Mucosa of gallbladder (tissue), 1 donor: ENCODE data around the gene SEMA7A. TPM values are rescaled to one million over a fixed set of nuclear protein-coding genes. Genes with fewer than 3 reads are reported as not detected.
"Not testable (repeated sequence)": the region's sequence is repeated elsewhere in the genome, so short reads cannot be mapped to it uniquely, and the experiment has no call there.

Source experiments
- DNase-seq: peaks from one replicate; pipeline ENCODE4 v3.0.0-alpha.2; 2020; ENCODE audit warnings: low spot score
- total RNA-seq: library from RNA; stranded (reverse); gene quantifications from one replicate; pipeline ENCODE4 v1.2.1, GENCODE V29; 2021
- donor health status: DM: no; HTN: no; CAD: no.

The SEMA7A gene
- total RNA-seq, 1 donor from 2014 or later, result 3.2 TPM

DNA sequence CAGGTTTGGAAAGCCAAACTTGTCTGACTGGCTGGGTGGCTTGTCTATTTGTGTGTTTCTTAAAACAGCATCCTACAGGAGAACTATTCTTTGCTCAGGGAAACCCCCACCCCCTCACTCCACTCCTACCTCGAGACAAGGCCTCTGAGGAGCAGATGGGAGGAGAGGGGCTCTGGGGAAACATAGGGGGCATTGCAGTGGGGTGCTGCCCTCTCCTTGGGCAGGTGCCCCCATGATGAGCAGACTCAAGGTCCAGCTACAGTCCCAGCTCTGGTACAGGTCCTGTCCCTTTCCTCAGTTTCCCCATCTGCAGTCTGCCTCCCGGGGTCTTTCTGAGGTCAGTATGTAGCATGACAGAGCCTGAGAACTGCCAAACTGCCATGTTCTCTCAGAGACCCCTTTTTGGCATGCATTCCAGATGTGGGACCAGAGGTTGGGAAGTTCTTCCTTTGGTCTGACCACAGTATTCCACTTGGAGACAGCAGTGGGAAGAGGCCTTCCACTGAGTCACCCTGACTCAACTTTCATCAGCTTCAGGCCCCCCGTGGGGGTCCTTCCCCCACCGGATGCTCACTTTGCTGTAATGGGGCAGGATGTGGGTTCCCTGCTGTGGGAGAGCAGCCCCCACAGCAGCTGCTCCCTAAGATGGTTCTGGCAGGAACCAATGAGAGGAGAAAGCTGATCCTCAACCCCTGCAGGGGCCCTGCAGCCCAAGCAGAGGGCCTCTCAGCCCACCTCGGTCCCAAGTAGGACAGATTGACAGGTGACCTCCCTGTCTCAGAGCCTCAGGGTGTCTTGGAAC lies 34.0 kb downstream of the SEMA7A start:
- no peak for DNase-seq

DNA sequence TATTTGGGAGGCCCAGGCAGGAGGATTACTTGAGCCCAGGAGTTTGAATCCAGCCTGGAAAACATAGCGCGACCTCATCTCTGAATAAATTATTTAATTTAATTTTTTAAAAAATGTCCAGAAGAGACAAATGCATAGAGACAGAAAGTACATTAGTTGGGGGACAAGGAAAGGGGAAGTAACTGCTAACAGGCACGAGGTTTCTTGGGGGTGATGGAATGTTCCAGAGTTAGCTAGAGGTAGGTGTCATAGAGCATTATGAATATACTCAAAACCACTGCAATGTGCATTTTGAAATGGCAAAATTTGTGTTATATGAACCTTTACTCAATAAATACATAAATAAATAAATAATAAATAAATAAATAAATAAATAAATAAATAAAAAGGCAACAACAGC lies 34.7 kb downstream of the SEMA7A start:
- DNase-seq, result no peak

DNA sequence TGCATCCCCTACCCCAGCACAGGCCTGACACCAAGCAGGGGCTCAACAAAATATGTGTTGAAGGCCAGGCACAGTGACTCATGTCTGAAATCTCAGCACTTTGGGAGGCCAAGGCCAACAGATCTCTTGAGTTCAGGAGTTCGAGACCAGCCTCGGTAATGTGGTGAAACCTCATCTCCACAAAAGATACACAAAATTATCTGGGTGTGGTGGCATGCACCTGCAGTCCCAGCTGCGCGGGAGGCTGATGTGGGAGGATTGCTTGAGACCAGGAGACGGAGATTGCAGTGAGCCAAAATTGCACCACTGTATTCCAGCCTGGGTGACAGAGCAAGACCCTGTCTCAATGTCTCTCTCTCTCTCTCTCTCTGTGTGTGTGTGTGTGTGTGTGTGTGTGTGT lies 35.6 kb downstream of the SEMA7A start:
- DNase-seq, result no peak

DNA sequence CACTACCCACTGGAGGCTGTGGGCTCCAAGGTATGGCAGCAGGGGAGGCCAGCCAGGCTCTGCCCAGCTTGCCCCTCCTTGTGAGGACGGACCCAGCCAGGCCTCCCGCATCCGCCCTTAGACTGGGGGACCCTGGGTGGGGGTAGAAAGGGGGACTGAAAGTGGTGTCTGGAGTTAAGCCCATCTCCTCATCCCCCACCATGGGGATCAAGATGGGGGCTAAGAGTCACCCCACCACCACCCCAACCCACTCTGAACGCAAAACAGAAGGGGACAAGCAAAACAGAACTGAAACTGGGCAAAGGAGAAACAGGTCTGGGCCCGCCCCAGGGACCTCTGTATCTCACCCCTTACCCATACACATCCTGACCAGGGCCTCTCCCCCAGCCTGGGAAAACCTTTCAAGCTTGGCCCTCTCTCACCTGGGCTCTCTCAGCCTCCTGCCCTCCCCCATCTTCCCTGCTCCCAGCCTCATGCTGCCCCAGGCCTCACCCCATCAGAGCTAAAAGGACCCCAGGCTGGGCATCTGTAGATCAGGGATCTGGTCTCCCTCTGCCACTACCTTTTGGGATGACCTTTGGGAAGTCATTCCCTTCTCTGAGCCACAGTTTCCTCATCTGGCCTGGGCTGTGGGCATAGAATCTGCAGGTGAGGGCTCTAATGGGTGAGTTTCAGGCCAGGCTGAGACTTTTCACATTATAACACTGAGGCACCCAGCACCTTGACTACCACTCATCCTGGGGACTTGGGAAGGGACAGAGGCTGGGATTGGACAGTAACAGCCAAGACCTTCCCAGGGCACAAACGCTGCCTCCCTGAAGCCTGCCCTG lies 36.3 kb downstream of the SEMA7A start:
- DNase-seq, result no peak

DNA sequence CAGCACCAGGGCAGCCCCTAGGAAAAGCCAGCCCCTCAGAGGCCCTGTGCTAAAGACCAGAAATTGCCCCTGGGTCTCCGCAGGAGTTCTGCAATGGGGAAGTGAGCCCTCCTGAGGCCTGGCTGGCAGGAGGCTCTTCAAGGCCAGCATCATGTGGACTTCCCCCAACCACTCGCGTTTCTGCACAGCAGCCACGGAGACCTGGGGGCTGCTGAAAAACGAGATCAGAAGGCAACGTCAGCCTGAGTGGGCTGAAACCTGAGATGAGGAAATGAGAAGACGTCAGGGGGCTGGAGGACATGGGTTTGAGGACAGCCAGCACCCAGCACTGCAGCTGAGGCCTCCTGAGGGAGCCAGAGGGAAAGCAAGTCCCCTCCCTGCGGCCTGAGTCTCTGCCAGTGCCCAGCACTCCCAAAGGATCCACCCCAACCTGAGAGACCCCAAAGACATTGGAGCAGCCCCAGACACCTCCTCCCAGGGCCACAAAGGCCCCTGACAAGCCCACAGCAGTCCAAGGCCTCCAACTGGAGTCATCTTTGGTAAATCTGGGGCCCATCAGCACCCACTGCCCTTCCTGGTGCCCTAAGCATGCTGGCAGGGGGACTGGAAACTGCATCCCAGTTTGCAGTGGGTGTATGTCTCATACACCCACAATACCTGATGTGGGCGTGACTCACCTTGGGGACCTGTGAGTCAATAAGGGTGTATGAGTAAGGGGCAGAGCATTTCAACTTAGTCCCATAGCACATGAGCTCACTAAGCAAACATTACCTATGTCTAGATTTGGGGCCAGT lies 37.1 kb downstream of the SEMA7A start:
- DNase-seq, result no peak

DNA sequence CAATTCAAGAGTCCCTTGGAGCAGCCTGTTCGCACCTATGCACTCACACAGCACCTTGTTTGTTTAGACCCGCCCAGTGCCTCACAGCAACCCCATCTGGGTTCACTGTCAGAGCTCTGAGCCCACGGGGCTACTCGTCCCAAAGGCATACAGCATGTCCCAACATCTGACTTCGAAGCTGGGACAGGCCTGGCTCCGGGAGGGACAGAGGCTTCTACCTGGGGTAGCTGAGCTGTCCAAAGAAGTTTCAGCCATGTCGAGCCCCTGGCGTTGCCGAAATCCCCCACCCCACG lies 37.7 kb downstream of the SEMA7A start:
- DNase-seq, result no peak

DNA sequence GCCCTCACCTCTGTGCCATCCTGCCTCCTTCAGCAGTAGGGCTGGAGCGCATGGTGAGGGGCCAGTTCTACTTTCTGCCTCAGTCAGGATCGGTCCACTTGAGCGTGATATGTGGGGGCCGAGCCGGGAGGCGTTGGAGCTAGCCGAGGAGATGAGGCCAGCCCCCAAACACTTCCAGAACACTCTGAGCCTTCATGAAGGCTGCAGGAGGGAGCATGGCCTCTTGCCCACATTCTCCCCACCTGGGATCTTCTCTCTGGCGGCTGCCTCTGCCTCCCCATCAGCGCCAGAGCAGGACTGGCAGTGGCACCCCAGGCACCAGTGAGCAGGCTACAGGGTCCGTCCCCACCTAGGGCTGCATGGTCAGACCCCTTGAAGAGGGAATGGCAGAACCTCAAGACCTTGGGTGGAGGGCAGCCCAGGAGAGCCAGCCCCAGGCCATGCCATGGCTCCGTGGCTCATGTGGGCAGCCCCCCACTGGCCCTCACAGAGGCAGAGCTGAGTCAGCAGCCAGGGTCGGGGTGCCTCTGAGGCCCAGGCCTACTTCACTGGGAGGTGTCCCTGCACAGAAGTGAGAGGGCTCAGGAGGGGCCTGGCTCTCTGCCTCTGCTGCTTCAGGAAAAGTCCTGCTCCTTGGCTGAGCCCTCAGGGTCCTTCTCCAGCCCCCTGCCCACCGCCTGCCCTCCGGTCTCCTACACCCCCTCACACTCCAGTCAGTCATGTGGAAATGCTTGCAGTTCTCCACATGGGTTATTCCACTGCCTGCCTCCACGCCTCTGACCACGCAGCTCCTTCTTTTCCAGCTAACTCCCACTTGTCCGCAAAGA lies 38.2 kb downstream of the SEMA7A start:
- DNase-seq, result no peak

DNA sequence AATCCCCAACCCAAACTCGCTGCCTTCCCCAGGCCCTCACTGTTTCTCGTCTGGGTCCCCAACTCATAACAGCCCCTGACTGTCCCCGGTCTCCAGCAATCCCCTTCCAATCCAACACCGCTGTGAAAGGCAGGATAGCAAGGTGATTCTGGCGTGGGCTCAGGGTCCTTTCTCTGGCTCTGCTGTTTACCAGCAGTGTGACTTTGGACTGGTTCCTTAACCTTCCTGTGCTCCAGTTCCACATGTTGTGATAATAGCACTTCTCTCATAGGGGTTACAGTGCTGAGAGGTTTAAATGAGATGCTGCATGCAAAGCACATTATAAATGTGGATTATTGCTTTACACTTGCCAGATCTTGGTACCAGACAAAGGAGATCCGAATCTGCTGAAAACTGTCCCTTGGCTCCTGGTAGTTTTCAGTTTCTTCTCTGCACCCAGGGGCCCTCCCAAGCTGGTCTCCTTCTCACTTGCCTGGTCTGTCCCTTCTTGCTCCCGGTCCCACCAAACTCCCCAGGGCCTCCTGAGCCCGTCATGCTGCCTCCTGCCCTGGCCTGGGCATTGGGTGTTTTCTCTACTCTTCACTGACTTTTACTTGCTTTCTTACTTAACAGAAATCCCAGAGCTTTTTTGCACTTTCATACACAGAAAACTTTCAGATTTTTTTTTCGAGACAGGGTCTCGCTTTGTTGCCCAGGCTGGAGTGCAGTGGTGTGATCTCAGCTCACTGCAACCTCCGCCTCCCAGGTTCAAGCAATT lies 39.5 kb downstream of the SEMA7A start:
- DNase-seq, result no peak

DNA sequence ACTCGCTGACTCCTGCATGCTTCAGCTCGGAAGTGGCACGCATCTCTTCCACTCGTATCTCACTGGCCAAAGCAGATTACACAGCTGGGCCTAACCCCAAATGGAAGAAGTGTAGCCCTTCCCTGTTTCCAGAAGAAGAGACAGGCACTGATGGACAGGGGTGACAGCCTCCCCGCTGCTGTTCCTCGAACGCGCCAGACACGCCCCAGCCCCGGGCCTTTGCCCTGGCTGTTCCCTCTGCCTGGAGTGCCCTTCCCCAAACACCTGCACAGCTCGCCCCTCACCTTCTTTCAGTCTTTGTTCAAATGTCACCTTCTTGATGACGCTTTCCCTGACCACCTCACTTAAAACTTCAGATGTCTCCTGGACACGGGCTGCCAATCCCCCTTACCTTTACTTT lies 40.3 kb downstream of the SEMA7A start:
- no peak for DNase-seq

DNA sequence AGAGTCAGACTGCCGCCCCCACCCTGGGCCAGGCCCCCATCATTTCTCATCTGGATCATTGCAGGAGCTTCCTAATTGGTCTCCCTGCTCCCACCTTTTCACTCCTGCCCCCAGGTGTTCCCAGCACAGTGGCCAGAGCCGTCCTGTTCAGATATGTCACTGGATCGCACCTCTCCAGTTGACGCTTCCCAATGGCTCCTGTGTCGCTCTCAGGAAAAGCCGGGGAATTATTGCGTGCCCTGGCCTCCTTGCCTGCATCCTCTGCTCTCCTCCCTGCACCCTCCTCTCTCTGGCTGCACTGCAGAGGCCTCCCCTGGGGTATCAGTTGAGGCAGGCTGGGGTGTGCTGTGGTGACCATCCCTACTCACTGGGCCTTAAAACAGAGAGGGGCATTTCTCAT lies 40.9 kb downstream of the SEMA7A start:
- no peak for DNase-seq

DNA sequence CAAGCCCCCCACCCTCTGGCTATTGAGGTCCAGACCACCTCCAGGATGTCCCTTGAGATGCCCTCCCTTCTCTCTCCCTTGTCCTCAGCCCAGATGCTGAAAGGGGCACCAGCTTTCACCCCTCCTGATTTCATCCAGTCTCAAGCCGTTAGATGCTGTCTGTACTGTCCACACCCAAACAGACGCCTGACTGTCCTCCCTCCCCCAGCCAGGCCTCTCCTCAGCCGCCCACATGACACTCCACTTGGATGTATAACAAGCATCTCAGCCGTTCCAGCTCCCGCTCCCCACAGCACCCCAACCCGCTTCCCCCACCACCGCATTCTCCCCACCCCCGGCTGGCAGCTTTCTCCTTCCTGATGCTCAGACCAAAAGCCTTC lies 41.3 kb downstream of the SEMA7A start:
- DNase-seq, result no peak

DNA sequence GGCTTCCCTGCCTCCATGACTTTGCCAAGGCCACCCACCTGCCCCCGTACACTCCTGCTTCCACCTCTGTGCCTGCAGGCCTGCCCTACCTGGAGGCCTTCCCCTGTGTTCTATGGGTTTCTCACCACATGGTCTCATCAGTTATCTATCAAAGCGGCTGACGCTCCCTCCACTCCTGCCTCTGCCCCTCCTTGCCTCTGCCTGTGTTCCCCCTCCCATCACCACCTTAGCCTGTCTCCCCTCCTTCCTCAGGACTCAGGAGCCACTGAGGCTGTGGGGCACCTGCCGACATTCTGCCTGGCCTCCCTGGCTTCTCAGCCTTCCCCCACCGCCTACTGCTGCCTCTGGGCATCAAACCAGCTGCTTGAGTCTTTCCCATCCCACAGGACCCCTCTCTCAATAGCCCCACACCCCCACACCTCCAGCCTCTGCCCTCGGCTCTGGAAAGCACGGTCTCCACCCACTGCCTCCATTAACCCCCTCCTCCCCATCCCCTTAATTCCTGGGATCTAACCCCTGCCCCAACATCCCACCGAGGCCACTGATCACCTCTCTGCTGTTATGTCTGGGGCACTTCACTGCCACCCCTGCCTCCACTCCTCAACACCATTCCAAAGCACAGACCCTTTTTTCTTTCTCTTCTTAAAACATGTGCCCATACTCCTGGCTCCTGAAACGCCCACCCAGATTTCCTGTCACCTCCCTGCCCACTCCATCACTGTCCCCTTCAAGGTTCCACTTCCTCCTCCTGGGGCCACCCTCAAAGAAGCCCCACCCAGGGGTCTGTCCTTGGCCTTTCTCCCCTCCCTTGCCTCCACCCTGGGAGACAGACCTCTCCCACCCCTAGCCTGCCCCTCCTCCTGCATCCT lies 41.9 kb downstream of the SEMA7A start:
- no peak for DNase-seq

DNA sequence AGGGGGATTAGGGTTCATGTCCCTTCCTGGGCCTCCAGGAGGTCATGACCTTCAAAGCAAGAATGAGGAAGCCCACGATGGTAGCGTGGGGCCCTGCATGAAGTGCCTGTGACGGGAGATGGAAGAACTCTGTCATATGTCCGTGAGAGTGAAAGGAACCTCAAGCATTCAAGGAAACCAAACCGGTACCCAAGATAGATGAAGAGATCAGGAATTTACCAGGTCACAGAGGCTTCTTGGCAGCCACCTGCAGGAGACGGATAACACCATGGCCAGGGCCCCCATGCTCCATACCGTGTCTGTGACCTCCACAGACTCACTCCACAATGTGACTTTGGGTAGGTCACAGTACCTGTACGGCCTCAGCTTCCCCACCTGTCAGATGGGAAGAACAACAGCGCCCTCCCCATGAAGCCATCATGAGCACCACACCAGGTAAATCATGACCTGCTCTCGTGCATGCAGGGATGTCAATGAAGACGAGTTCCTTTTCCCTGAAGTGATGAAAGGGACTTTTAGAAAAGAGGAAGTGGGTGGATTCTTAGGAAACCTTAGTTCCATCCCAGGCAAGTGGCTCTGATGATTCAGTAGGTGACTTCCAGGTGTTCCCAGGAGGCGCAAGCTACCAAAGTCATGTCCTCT lies 43.0 kb downstream of the SEMA7A start:
- no peak for DNase-seq

DNA sequence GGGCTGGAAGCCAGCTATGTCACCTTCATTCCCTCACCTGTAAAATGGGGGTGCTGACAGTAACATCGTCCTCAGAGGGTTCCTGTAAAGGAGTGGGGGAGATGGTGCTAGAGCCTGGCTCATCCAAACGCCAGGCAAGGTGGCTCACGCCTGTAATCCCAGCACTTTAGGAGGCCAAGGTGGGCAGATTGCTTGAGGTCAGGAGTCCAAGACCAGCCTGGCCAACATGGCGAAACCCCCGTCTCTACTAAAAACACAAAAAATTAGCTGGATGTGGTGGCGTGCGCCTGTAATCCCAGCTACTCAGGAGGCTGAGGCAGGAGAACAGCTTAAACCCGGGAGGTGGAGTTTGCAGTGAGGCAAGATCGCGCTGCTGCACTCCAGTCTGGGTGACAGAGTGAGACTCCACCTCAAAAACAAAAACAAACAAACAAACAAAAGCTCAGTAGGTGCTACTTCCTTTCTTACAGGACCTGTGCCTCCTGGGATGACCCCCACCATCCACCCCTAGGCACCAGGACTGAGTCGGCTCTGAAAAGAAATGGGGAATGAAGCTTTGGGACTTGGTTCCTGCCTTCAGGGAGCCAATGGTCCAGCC lies 43.6 kb downstream of the SEMA7A start:
- not testable (repeated sequence) for DNase-seq

DNA sequence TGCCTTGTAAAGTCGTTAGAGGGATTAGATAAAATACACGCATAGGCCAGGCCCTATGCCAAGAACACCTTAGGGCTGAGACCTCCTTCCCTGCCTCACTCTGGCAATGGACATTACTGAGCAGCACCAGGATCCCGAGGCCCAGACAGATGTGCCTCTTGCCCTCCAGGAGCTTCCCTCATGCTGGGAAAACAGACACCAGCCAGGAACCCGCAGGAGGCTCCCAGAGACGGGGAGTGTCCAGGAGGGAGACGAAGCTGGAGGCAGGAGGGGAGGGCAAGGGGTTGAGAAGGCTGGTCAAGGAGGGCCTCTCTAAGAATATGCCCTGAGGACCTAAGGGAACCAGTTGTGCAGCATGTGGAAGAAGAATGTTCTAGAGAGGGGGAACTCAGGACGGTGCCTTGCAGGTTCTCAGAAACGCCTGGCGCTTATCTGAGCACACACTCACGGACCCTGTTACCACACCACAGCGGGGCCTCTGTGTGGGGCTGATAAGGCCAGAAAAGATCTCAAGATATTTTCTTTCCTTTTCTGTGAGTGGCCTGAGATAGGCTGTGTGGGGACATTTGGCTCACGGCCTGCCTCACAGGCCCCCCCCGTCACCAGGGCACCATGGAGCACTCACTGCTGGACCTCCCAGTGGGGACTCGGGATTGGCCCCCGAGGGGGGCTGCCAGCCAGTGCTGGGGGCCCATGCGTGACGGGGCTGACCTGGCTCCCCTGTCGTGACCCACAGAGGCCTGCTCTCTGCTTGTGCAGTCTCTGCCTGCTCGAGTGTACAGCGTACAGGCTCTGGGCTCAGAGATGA lies 44.3 kb downstream of the SEMA7A start:
- DNase-seq, result no peak

DNA sequence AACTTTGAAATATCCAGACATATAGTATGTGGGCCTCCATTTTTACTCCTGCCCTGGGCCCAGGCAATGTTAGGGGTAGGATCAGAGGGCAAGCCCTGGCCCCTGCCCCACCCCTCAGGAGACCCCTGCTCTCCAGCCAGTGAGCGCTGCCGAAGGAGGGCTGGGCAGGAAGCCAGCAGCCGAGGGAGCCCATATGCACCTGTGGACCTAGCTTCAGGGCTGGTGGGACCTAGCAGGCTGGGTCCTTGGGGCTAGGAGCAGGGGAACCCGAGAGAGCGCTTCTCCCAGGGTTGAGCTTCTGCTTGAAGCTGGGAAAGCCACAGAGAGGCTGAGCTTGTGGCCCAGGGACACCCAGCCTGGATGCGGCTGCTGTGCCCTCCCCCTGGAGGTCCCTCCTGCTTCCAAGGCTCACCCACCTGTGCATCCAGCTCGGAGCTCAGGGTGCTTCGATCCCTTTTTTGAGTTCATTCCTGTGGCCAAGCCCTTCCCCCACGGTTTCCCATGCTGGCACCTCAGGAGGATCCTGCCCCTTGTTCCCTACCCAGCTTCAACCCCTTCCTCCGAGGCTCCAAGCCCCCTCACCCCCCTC lies 45.3 kb downstream of the SEMA7A start:
- DNase-seq, result no peak

DNA sequence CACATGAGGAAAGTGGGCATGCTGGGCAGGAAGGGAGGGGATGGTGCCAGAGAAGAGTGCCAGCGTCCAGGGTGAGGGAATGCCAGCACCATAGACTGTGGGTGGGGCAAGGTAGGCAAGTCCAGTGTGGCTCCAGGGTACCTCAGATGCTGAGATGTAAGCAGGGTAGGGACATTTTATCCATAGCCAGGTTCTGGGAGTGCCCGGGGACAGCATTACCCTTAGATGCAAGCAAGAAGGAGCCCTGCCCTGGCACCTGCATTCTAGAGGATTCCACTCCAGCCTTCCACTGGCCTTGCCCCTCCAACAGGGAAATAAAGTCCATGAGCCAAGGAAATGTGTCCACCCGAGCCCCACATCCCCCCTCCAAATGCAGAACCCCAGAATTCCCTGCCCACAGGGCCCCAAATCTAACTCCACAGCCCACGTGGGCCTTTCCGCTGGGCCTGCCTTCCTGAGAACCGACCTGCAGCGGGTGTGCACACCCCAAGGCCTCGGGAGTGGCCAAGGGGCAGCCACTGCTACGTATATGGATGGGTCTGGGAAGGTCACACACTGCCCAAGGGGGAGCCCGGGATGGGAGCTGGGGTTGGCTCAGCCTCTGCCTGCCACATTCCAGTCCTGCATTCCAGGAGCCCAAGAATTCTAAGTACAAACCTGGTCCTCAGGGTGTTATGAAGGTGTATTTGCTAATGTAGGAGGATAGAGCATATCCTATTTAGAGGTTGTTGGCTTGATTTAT lies 46.0 kb downstream of the SEMA7A start:
- DNase-seq, result no peak
